OCI-LY7 (cell line): ENCODE data around the gene EFCAB5. TPM values are rescaled to one million over a fixed set of nuclear protein-coding genes. Genes with fewer than 3 reads are reported as not detected.

ENCODE experiments used
- BruUV-seq: library from RNA; stranded (reverse); fragments of 400-500 nt; replicated peaks from 2 replicates; lab custom pipeline; 2021; lab: Mats Ljungman, UMichigan
- CTCF ChIA-PET: fragments of 300-600 bp; sonication (Branson Sonifier 250); formaldehyde crosslinking; loops from one replicate; lab custom pipeline; 2022; ENCODE audit warnings: antibody characterized with exemption; ENCODE audit not compliant: unreplicated experiment; lab: Charles Lee
- POLR2A ChIA-PET: fragments of 300-600 bp; sonication (Branson Sonifier 250); formaldehyde crosslinking; loops from one replicate; lab custom pipeline; 2022; ENCODE audit warnings: antibody characterized with exemption; lab: Charles Lee
- DNase-seq: peaks from one replicate; pipeline ENCODE4 v3.0.0-alpha.2; 2015; ENCODE audit warnings: low spot score
- H2AFZ ChIP-seq: fragments of 200-600 bp; sonication (generic), shearing (Covaris generic); 2 replicates; pipeline ENCODE4 v1.6.1; 2014; ENCODE audit warnings: mild to moderate bottlenecking, antibody characterized with exemption, low read length, moderate library complexity
- H3K27ac ChIP-seq: fragments of 200-600 bp; sonication (generic); 2 replicates; pipeline ENCODE4 v1.5.1; 2014; ENCODE audit warnings: mixed run types, low read depth, mild to moderate bottlenecking, moderate library complexity, low read length, inconsistent platforms; ENCODE audit not compliant: poor library complexity, severe bottlenecking
- H3K36me3 ChIP-seq: fragments of 200-600 bp; sonication (generic); 2 replicates; pipeline ENCODE4 v1.6.1; 2014; ENCODE audit warnings: mild to moderate bottlenecking, antibody characterized with exemption, low read length, moderate library complexity, mixed read lengths; ENCODE audit not compliant: insufficient read depth
- H3K4me1 ChIP-seq: fragments of 200-600 bp; sonication (generic); 2 replicates; pipeline ENCODE4 v1.5.1; 2014; ENCODE audit warnings: mild to moderate bottlenecking, low read length; ENCODE audit not compliant: insufficient read depth, poor library complexity, severe bottlenecking
- H3K4me2 ChIP-seq: fragments of 200-600 bp; sonication (generic); 2 replicates; pipeline ENCODE4 v1.6.1; 2014; ENCODE audit warnings: mild to moderate bottlenecking, low read length
- H3K4me3 ChIP-seq: fragments of 200-600 bp; sonication (generic); 2 replicates; pipeline ENCODE4 v1.5.1; 2014; ENCODE audit warnings: mild to moderate bottlenecking, low read depth, low read length; ENCODE audit not compliant: poor library complexity, severe bottlenecking
- H3K79me2 ChIP-seq: fragments of 200-600 bp; sonication (generic); 2 replicates; pipeline ENCODE4 v1.6.1; 2016; ENCODE audit warnings: low read depth, mild to moderate bottlenecking, low read length, moderate library complexity, mixed read lengths; ENCODE audit not compliant: insufficient read depth
- H3K9me2 ChIP-seq: fragments of 200-600 bp; sonication (generic); 2 replicates; pipeline ENCODE4 v1.6.1; 2016; ENCODE audit warnings: mild to moderate bottlenecking, low read length, mixed read lengths; ENCODE audit not compliant: insufficient read depth
- H3K9me3 ChIP-seq: fragments of 200-600 bp; sonication (generic); 2 replicates; pipeline ENCODE4 v1.6.1; 2014; ENCODE audit warnings: mild to moderate bottlenecking, mixed run types, low read length, mixed read lengths
- H4K20me1 ChIP-seq: fragments of 200-600 bp; sonication (generic); 2 replicates; pipeline ENCODE4 v1.6.1; 2014; ENCODE audit warnings: mild to moderate bottlenecking, antibody characterized with exemption, low read length, moderate library complexity, mixed read lengths; ENCODE audit not compliant: insufficient read depth
- EZH2phosphoT487 ChIP-seq: fragments of 200-600 bp; sonication (generic); IDR thresholded peaks from 2 replicates; pipeline ENCODE4 v1.6.1; 2018; ENCODE audit warnings: low read depth, borderline replicate concordance, mild to moderate bottlenecking, mixed run types, antibody characterized with exemption, low read length, moderate library complexity, mixed read lengths
- intact Hi-C: fragments of 100-400 bp; cut with micrococcal nuclease; formaldehyde crosslinking; loops from one replicate; pipeline ENCODE4 v1.10.0; 2022; ENCODE audit not compliant: unreplicated experiment
- total RNA-seq, 2 experiments: library from RNA; depleted of rRNA in 1 of 2; stranded (reverse); fragments of >200 nt in 1 of 2; shearing (Covaris generic) in 1 of 2; gene quantifications; 2 replicates each; pipeline ENCODE4 v1.2.3, GENCODE V29; 2014 to 2022
- TF ChIP-seq, protein P1 (sequence below): fragments of 200-600 bp; sonication (generic); conservative IDR thresholded peaks from 2 replicates; pipeline ENCODE4 v1.5.1; 2014; ENCODE audit warnings: mild to moderate bottlenecking, antibody characterized with exemption, low read length, moderate library complexity, mixed read lengths

Gene EFCAB5
- total RNA-seq, 2 experiments from 2014 or later: 1.9 to 2.2 TPM

DNA sequence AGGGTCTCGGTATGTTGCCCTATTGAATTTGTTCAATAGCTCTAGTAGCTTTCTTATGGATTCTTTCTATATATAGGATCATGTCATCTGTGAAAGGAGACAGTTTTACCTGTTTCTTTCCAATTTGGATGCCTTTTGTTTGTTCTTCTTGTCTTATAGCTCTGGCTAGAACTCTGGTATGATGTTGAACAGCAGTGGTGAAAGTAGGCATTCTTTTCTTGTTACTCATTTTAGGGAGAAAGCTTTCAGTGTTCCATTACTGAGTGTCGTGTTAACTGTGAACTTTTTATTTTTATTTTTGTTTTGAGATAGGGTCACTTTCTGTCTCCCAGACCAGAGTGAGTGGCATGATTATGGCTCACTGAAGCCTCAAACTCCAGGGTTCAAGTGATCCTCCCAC is 21.2 kb downstream of the EFCAB5 start:
- H3K4me3 ChIP-seq: no peak overlapping the region
- no peaks in the 10 kb centered on the region for H3K79me2 ChIP-seq
- BruUV-seq: no TSS peak
- H3K9me2 ChIP-seq: no peaks in the 10 kb centered on the region
- no peaks in the 10 kb centered on the region for H4K20me1 ChIP-seq
- no peak overlapping the region for H2AFZ ChIP-seq
- no peaks in the 10 kb centered on the region for H3K36me3 ChIP-seq
- POLR2A ChIA-PET: interaction anchor here (0.7 kb wide), 2 partner anchors 463 to 472 kb away, joined by 7 to 8 read pairs; no protein-coding TSS in a partner anchor
- no peaks in the 10 kb centered on the region for H3K4me1 ChIP-seq
- no peak for DNase-seq
- no peak overlapping the region for H3K4me2 ChIP-seq
- H3K27ac ChIP-seq: no peak overlapping the region
- CTCF ChIA-PET: no interaction called here
- H3K9me3 ChIP-seq: no peaks in the 10 kb centered on the region; the same call in 1 of the 2 replicates
- intact Hi-C loops: no loop called here
- TF ChIP-seq, protein P1, sequence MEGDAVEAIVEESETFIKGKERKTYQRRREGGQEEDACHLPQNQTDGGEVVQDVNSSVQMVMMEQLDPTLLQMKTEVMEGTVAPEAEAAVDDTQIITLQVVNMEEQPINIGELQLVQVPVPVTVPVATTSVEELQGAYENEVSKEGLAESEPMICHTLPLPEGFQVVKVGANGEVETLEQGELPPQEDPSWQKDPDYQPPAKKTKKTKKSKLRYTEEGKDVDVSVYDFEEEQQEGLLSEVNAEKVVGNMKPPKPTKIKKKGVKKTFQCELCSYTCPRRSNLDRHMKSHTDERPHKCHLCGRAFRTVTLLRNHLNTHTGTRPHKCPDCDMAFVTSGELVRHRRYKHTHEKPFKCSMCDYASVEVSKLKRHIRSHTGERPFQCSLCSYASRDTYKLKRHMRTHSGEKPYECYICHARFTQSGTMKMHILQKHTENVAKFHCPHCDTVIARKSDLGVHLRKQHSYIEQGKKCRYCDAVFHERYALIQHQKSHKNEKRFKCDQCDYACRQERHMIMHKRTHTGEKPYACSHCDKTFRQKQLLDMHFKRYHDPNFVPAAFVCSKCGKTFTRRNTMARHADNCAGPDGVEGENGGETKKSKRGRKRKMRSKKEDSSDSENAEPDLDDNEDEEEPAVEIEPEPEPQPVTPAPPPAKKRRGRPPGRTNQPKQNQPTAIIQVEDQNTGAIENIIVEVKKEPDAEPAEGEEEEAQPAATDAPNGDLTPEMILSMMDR: no peak
- no peak for TF ChIP-seq EZH2phosphoT487

DNA sequence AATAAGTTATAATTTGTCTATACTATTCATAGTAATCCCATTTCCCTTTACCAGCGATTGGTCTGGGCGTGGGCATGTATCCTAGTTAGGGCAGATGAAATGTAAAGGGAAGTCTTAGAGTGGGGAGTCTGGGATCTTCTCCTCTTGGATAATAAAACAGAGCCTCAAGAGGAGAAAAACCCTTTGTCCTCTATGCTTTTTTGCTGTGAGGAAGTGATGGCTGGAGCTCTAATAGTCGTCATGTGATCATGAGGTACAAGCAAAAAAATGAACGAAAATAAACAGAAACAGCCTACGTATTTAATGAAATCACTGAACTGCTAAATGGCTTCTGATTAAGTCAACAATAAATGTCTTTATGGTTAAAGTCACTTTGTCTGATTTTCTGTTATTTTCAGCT is 26.8 kb downstream of the EFCAB5 start:
- no peaks in the 10 kb centered on the region for H3K9me2 ChIP-seq
- no peak overlapping the region for H2AFZ ChIP-seq
- no peak overlapping the region for H3K4me3 ChIP-seq
- no peaks in the 10 kb centered on the region; the same call in 1 of the 2 replicates for H3K9me3 ChIP-seq
- TF ChIP-seq, protein P1: no peak
- TF ChIP-seq EZH2phosphoT487: no peak
- no peaks in the 10 kb centered on the region for H3K36me3 ChIP-seq
- no peaks in the 10 kb centered on the region for H4K20me1 ChIP-seq
- no peak overlapping the region for H3K4me2 ChIP-seq
- H3K27ac ChIP-seq: no peak overlapping the region
- intact Hi-C loops: no loop called here
- no peak for DNase-seq
- CTCF ChIA-PET: no interaction called here
- no peaks in the 10 kb centered on the region for H3K4me1 ChIP-seq
- POLR2A ChIA-PET: interaction anchor here (0.7 kb wide), 1 partner anchor 43 kb away, joined by 3 read pairs; no protein-coding TSS in a partner anchor
- BruUV-seq: no TSS peak
- H3K79me2 ChIP-seq: no peaks in the 10 kb centered on the region

DNA sequence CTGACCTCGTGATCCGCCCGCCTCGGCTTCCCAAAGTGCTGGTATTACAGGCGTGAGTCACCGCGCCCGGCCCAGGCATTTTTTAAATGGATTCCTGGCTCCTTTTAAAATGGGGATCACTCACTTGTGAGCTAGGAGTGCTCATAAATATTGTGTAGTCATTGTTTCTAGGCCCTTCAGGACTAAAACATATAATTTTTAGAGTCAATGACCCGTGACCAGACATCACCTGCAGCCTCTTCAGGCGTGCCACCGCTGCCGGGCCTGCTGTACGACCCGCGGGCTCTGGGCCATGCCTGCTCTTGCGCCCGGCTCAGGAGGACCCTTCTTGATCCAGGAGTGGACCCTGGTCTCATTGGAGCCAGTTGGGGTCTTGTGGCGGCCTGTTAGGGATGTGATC is 30.8 kb downstream of the EFCAB5 start:
- H3K4me2 ChIP-seq: no peak overlapping the region
- DNase-seq: no peak
- CTCF ChIA-PET: no interaction called here
- no peaks in the 10 kb centered on the region for H3K9me2 ChIP-seq
- no peak overlapping the region for H3K27ac ChIP-seq
- H2AFZ ChIP-seq: no peak overlapping the region
- no peaks in the 10 kb centered on the region for H3K4me1 ChIP-seq
- no TSS peak for BruUV-seq
- intact Hi-C loops: no loop called here
- no peak for TF ChIP-seq EZH2phosphoT487
- TF ChIP-seq, protein P1: no peak
- POLR2A ChIA-PET: no interaction called here
- H3K79me2 ChIP-seq: no peaks in the 10 kb centered on the region
- no peaks in the 10 kb centered on the region for H3K36me3 ChIP-seq
- H3K9me3 ChIP-seq: no peaks in the 10 kb centered on the region
- no peak overlapping the region for H3K4me3 ChIP-seq
- H4K20me1 ChIP-seq: no peaks in the 10 kb centered on the region
